Hepatocyte (in vitro differentiated cells): Measurements from ENCODE around the gene KLK10. TPM values are rescaled to one million over a fixed set of nuclear protein-coding genes. Genes with fewer than 3 reads are reported as not detected.

Source experiments
- DNase-seq: peaks from one replicate; pipeline ENCODE4 v3.0.0-alpha.2; 2016; ENCODE audit warnings: low spot score
- H2AFZ ChIP-seq: fragments of 200-600 bp; sonication (generic); 2 replicates; pipeline ENCODE4 v1.6.0; 2016; ENCODE audit warnings: antibody characterized with exemption, mild to moderate bottlenecking
- H3K27ac ChIP-seq: fragments of 200-600 bp; sonication (generic); 2 replicates; pipeline ENCODE4 v1.5.1; 2016; ENCODE audit warnings: mild to moderate bottlenecking
- H3K27me3 ChIP-seq: fragments of 200-600 bp; sonication (generic); 2 replicates; pipeline ENCODE4 v1.6.1; 2016
- H3K36me3 ChIP-seq: fragments of 200-600 bp; sonication (generic); replicated peaks from 2 replicates; pipeline ENCODE4 v1.5.1; 2016; ENCODE audit warnings: low read depth; ENCODE audit not compliant: insufficient read depth
- H3K4me1 ChIP-seq: fragments of 200-600 bp; sonication (generic); 2 replicates; pipeline ENCODE4 v1.5.1; 2016; ENCODE audit warnings: mild to moderate bottlenecking, moderate library complexity; ENCODE audit not compliant: insufficient read depth
- H3K4me2 ChIP-seq: fragments of 200-600 bp; sonication (generic); 2 replicates; pipeline ENCODE4 v1.6.0; 2016
- H3K4me3 ChIP-seq: fragments of 200-600 bp; sonication (generic); 2 replicates; pipeline ENCODE4 v1.5.1; 2016; ENCODE audit warnings: mild to moderate bottlenecking
- H3K79me2 ChIP-seq: fragments of 200-600 bp; sonication (generic); 2 replicates; pipeline ENCODE4 v1.6.0; 2017; ENCODE audit warnings: mild to moderate bottlenecking
- H3K9me2 ChIP-seq: fragments of 200-600 bp; sonication (generic); replicated peaks from 2 replicates; pipeline ENCODE4 v1.6.0; 2017; ENCODE audit warnings: mild to moderate bottlenecking; ENCODE audit not compliant: insufficient read depth
- H3K9me3 ChIP-seq: fragments of 200-600 bp; sonication (generic); 2 replicates; pipeline ENCODE4 v1.5.1; 2016; ENCODE audit warnings: low read depth, mild to moderate bottlenecking
- H4K20me1 ChIP-seq: fragments of 200-600 bp; sonication (generic); 2 replicates; pipeline ENCODE4 v1.6.0; 2016; ENCODE audit warnings: mild to moderate bottlenecking; ENCODE audit not compliant: insufficient read depth, poor library complexity, severe bottlenecking
- CTCF ChIP-seq: fragments of 200-600 bp; sonication (generic); IDR thresholded peaks from 2 replicates; pipeline ENCODE4 v1.5.1; 2016; ENCODE audit warnings: antibody characterized with exemption, mild to moderate bottlenecking; ENCODE audit not compliant: poor library complexity
- EZH2 ChIP-seq: fragments of 200-600 bp; sonication (generic); IDR thresholded peaks from 2 replicates; pipeline ENCODE4 v1.6.1; 2016; ENCODE audit warnings: antibody characterized with exemption, mild to moderate bottlenecking, borderline replicate concordance
- EZH2phosphoT487 ChIP-seq: fragments of 200-600 bp; sonication (generic); IDR thresholded peaks from one replicate; pipeline ENCODE4 v1.6.1; 2018; ENCODE audit warnings: antibody characterized with exemption, mild to moderate bottlenecking, low read depth, moderate library complexity; ENCODE audit not compliant: unreplicated experiment, severe bottlenecking
- WGBS: methylation state at CpG from one replicate; pipeline ENCODE4 v1.1.6; 2016; ENCODE audit warnings: low lambda C conversion rate; ENCODE audit errors: missing lambda C conversion rate; 5-methylcytosine and 5-hydroxymethylcytosine counted together
- polyA plus RNA-seq: library from polyadenylated mRNA; unstranded; fragments of >200 nt; fragmentation: Nextera tagmentation; extraction: Ambion mirVana; gene quantifications from 2 replicates; pipeline ENCODE4 v1.2.1, GENCODE V29; 2016
- total RNA-seq: library from RNA; depleted of rRNA; stranded (reverse); fragments of >200 nt; gene quantifications from 2 replicates; pipeline ENCODE4 v1.2.3, GENCODE V29; 2014

Gene KLK10
- total and polyA plus RNA-seq, 2 experiments from 2014 or later = 0.10 to 1.3 TPM

- Histone ChIP-seq H3K9me3 (no peaks in the 10 kb centered on the region), H3K27ac (no peak within 1 kb of the TSS), H3K79me2 (no peaks in the 10 kb centered on the region), H4K20me1 (no peaks in the 10 kb centered on the region), H2AFZ (no peak within 1 kb of the TSS), H3K4me3 (no peak within 1 kb of the TSS), H3K4me2 (no peak within 1 kb of the TSS), H3K9me2 (no peaks in the 10 kb centered on the region), H3K4me1 (no peaks in the 10 kb centered on the region), H3K27me3 (no peaks in the 10 kb centered on the region), H3K36me3 (no peaks in the 10 kb centered on the region)
- DNase-seq = no peak
- TF ChIP-seq EZH2 = no peak
- TF ChIP-seq CTCF = no peak
- no peak for TF ChIP-seq EZH2phosphoT487
- 53% methylated on average over 11 of the region's 11 CpGs for WGBS
These were observed 15.2 kb upstream of the KLK10 start, which contains the start of gene KLK12 for GRCh38 chr19:51034704-51035103. TSS of gene KLK12 (minus strand) at chr19:51035002. CDS start at chr19:51034621, 381 bp downstream.

- no peak overlapping the region for H2AFZ ChIP-seq
- no peaks in the 10 kb centered on the region for H3K4me1 ChIP-seq
- H3K9me3 ChIP-seq = no peaks in the 10 kb centered on the region
- H3K36me3 ChIP-seq = no peaks in the 10 kb centered on the region
- no peak for TF ChIP-seq EZH2phosphoT487
- TF ChIP-seq EZH2 = no peak
- no peak for TF ChIP-seq CTCF
- no peak overlapping the region for H3K4me2 ChIP-seq
- no peak overlapping the region for H3K27ac ChIP-seq
- H4K20me1 ChIP-seq = no peaks in the 10 kb centered on the region
- DNase-seq = no peak
- no peak overlapping the region for H3K4me3 ChIP-seq
- no peaks in the 10 kb centered on the region for H3K27me3 ChIP-seq
- no peaks in the 10 kb centered on the region for H3K79me2 ChIP-seq
- WGBS = 95% methylated on average over 28 of the region's 28 CpGs
- no peaks in the 10 kb centered on the region for H3K9me2 ChIP-seq
These were observed 12.3 kb upstream of the KLK10 start for GRCh38 chr19:51031880-51032225.

GRCh38 chr19:51031220-51031879, 11.8 kb upstream of the KLK10 start:
- Histone ChIP-seq H3K79me2 (no peaks in the 10 kb centered on the region), H3K4me3 (no peak overlapping the region), H3K4me1 (no peaks in the 10 kb centered on the region), H3K27me3 (no peaks in the 10 kb centered on the region), H4K20me1 (no peaks in the 10 kb centered on the region), H3K36me3 (no peaks in the 10 kb centered on the region), H3K4me2 (no peak overlapping the region), H2AFZ (no peak overlapping the region), H3K27ac (no peak overlapping the region), H3K9me2 (no peaks in the 10 kb centered on the region), H3K9me3 (no peaks in the 10 kb centered on the region)
- DNase-seq = no peak
- no peak for TF ChIP-seq EZH2
- no peak for TF ChIP-seq EZH2phosphoT487
- TF ChIP-seq CTCF = no peak
- 92% methylated on average over 7 of the region's 7 CpGs for WGBS
